HG03095 (cell line): ENCODE measurements around the gene TESK1.
A peak's percentile ranks its signal among the peaks of the same experiment; 100 is the strongest.
"Not testable (repeated sequence)": the region's sequence is repeated elsewhere in the genome, so short reads cannot be mapped to it uniquely, and the experiment has no call there.

Source experiments
- ATAC-seq: cut with Tn5 transposase; IDR thresholded peaks from one replicate; pipeline ENCODE4 v1.9.1; 2021; ENCODE audit warnings: moderate library complexity; ENCODE audit not compliant: unreplicated experiment

The TESK1 gene

GRCh38 chr9:35612843-35613242, 7.8 kb downstream of the TESK1 start:
- no peak for ATAC-seq

DNA sequence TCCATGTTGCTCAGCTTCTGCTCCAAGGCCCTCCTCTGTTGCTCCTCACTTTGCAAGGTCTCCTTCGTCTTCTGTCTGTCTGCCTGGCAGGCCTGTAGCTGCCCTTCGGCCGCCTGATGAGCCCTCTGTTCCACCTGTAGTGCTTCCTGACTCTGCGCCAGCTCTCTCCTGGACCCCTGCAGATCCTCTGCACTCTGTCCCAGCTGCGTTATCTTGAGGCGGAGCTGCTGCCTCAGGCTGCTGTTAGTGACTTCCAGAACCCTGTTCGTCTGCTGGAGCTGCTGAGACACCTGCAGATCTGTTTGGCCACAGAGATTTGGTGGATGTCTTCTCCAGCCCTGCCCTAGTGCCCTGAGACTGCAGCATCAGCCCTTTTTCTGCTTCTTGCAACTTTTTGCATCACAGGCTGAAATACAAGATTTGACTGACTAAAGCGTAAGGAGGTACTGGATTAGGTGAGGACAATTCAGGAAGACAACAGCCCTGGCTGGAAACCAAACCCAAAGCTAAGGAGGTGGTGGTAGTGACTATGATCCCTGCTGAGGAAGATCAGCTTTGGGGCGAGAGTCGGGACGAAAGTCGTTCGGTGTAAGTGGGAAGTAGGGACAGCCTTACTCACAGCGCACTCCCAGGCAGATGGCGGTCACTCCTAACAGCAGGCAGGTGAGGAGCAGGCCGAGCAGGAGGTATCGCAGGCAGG, 11.1 kb downstream of the TESK1 start:
- no peak for ATAC-seq

- ATAC-seq = peak; percentile 42
These were observed 11.8 kb downstream of the TESK1 start for GRCh38 chr9:35616681-35617459.

- ATAC-seq = no peak
These were observed 12.5 kb downstream of the TESK1 start for GRCh38 chr9:35617548-35617947.

DNA sequence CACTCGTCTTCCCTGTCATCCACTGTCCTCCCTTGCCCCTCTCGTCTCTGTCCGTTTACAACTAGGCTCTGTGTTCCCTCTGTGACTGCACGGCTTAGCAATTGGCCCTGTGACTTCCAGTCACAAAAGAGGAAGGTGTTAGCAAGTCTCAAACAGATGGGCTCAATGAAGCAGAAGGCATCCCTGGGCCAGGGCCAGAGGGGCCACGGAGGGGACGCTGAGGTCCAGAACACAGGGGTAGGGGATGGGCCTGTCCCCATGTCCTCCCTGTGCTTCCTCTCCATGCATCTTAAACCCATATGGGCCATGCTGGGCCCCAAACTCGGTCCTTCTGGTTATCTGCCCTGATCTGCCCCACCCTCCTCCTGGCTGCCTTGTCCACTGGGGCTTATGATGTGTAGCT, 13.3 kb downstream of the TESK1 start, which contains the start of gene CD72:
Gene CD72, minus strand, starts transcription at position 89 of the 403 bp plus-strand sequence. CDS start 110 bp downstream, outside the sequence.
- no peak for ATAC-seq

DNA sequence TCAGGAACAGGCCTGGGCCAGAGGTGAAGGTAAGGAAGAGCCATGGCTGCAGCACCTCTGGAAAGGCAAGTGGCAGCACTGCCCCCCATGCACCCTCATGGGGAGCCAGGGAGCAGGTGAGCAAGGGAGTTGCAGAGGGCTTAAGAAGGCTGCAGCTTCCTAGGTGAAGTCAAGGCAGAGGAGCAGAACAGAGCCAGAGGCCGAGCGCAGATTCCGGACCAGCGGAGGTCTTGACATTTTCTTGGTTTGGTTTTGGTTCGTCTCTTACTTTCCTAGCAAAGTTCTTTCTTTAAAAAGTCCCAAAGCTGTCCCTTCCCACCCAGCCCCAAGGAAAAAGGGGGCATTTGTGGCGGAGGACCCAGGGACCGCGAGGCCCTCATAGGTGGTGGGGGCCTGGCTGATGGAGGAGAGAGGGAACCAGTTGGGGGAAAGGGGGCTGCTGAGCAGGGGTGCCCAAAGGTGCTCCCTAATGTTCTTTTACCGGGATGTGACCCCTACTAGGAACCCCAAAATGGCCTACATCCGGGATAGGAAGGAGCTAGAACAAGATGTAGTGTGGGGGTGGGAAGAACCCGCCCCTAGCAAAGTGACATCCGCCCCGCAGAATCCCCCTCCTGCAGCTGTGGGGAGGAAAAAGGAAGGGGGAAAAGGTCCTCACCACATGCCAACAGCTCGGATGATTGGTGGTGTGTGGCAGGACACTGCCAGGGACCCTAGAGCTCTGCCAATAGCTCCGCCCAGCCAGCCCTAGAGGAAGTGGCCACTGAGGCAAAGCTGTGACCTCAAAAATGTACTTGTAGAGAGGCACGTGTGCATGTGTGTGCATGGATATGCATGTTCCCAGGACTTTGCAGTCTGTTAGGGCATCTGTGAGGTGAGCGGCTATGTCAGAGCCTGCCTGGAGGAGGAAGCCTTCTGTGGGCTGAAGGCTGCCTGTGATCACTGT, 14.1 kb downstream of the TESK1 start:
- peak; percentile 34 for ATAC-seq

GRCh38 chr9:35619800-35620158, 14.7 kb downstream of the TESK1 start:
- peak; percentile 44 for ATAC-seq

- no peak for ATAC-seq
These were observed 22.5 kb downstream of the TESK1 start for GRCh38 chr9:35627575-35627974.

- ATAC-seq = no peak
These were observed 23.4 kb downstream of the TESK1 start for GRCh38 chr9:35628389-35628991.

GRCh38 chr9:35629597-35629996, 24.5 kb downstream of the TESK1 start:
- ATAC-seq = no peak

- no peak for ATAC-seq
These were observed 30.7 kb downstream of the TESK1 start for GRCh38 chr9:35635730-35636129.

- no peak for ATAC-seq
These were observed 31.2 kb downstream of the TESK1 start for GRCh38 chr9:35636135-35636876.

- ATAC-seq = not testable (repeated sequence)
These were observed 31.8 kb downstream of the TESK1 start for GRCh38 chr9:35636877-35637246.

DNA sequence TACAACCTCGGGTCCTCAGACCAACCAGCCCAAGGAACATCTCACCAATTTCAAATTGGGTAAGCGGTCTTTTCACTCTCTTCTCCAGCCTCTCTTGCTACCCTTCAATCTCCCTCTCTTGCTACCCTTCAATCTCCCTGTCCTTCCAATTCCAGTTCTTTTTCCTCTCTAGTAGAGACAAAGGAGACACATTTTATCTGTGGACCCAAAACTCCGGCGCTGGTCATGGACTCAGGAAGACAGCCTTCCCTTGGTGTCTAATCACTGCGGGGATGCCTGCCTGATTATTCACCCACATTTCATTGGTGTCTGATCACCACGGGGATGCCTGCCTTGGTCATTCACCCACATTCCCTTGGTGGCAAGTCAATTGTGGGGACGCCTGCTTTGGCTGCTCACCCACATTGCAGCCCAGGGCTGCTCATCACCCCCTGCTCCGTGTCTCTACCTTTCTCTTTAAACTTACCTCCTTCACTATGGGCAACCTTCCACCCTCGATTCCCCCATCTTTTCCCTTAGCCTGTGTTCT, 32.4 kb downstream of the TESK1 start:
- ATAC-seq = not testable (repeated sequence)

- not testable (repeated sequence) for ATAC-seq
These were observed 33.7 kb downstream of the TESK1 start for GRCh38 chr9:35638751-35639150.

GRCh38 chr9:35639225-35639624, 34.2 kb downstream of the TESK1 start:
- ATAC-seq = not testable (repeated sequence)

GRCh38 chr9:35639631-35640030, 34.6 kb downstream of the TESK1 start:
- no peak for ATAC-seq

- not testable (repeated sequence) for ATAC-seq
These were observed 35.4 kb downstream of the TESK1 start for GRCh38 chr9:35640431-35640830.

- ATAC-seq = not testable (repeated sequence)
These were observed 36.4 kb downstream of the TESK1 start for GRCh38 chr9:35641478-35641877.

DNA sequence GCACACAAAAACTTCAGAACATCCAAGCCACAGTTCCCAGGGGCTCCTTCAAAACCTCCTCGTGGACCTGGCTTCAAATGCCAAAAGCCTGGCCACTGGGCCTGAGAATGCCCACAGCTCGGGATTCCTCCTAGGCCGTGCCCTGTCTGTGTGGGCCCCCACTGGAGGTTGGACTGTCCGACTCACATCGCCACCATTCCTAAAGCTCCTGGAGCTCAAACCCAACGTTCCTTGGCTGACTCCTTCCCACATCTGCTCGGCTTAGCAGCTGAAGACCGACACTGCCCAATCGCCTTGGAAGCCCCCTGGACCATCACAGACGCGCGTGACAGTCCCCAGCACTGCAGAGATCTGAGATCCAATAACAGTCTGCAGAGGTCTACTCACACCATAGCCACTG, 38.0 kb downstream of the TESK1 start:
- no peak for ATAC-seq
